Sigmoid colon (tissue), 4 donors: ENCODE measurements around the gene NEMP2.

Experiments used
- EP300 ChIP-seq, 4 donors: sonication (generic); formaldehyde crosslinking; IDR thresholded peaks; one replicate each; pipeline ENCODE4 v1.6.1; 2017; ENCODE audit warnings: antibody characterized with exemption in 4 of 4
- POLR2A ChIP-seq, 2 donors: fragments of 450-650 bp; IDR thresholded peaks; one replicate each; pipeline ENCODE4 v1.6.1; 2016; ENCODE audit warnings: antibody characterized with exemption in 2 of 2, mild to moderate bottlenecking in 2 of 2, moderate library complexity in 2 of 2
- POLR2AphosphoS5 ChIP-seq, 4 donors: sonication (generic); formaldehyde crosslinking; IDR thresholded peaks; one replicate each; pipeline ENCODE4 v1.6.1; 2017; ENCODE audit warnings: antibody characterized with exemption in 4 of 4
- TF ChIP-seq, protein P1 (sequence below), 4 experiments: fragments of 450-650 bp in 3 of 4; fragments of 200-600 bp in 1 of 4; IDR thresholded peaks; one replicate each; pipeline ENCODE4 v1.5.1; 2016 to 2019; ENCODE audit warnings: antibody characterized with exemption in 4 of 4, mild to moderate bottlenecking in 3 of 4, moderate library complexity in 2 of 4

DNA sequence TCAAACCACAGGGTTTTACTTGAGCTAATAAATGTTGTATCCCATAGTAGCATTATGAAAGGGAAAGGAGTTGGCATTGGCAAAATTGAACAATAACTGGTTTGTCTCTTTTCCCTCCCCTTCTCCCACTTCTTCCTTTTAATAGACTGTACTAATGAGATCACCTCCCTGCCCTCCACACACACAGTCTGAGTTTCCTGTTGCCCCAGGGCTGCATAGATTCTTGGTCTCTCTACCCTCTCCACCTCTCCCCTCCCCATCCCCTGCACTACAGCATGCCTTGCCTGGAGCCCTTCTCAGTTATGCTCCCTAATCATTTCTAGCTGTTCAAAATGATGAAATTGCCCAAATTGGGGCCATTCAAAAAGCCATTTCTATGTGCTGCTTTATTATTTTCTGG is 37.2 kb upstream of the NEMP2 start:
- TF ChIP-seq, protein P1, sequence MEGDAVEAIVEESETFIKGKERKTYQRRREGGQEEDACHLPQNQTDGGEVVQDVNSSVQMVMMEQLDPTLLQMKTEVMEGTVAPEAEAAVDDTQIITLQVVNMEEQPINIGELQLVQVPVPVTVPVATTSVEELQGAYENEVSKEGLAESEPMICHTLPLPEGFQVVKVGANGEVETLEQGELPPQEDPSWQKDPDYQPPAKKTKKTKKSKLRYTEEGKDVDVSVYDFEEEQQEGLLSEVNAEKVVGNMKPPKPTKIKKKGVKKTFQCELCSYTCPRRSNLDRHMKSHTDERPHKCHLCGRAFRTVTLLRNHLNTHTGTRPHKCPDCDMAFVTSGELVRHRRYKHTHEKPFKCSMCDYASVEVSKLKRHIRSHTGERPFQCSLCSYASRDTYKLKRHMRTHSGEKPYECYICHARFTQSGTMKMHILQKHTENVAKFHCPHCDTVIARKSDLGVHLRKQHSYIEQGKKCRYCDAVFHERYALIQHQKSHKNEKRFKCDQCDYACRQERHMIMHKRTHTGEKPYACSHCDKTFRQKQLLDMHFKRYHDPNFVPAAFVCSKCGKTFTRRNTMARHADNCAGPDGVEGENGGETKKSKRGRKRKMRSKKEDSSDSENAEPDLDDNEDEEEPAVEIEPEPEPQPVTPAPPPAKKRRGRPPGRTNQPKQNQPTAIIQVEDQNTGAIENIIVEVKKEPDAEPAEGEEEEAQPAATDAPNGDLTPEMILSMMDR (IDR thresholded peaks at IDR 0.05): no peak
- TF ChIP-seq POLR2AphosphoS5 (IDR thresholded peaks at IDR 0.05): no peak
- TF ChIP-seq POLR2A (IDR thresholded peaks at IDR 0.05): no peak
- TF ChIP-seq EP300 (IDR thresholded peaks at IDR 0.05): no peak
